ENCODE measurements around the gene CDKN1C.

CDKN1C gene

GRCh38 chr11:2923446-2924375, 38.1 kb upstream of the CDKN1C start:
- no peak for ATAC-seq
- DNase-seq: no peak

- DNase-seq (no peak), ATAC-seq (no peak)
Observed at GRCh38 chr11:2922655-2923054, 37.1 kb upstream of the CDKN1C start.

- no peak for DNase-seq
- no peak for ATAC-seq
Observed at GRCh38 chr11:2921742-2922493, 36.3 kb upstream of the CDKN1C start.

GRCh38 chr11:2921261-2921660, 35.7 kb upstream of the CDKN1C start:
- ATAC-seq (no peak), DNase-seq (no peak)

- no peak for ATAC-seq
Observed at GRCh38 chr11:2920343-2920742, 34.8 kb upstream of the CDKN1C start.

GRCh38 chr11:2919837-2920236, 34.3 kb upstream of the CDKN1C start:
- DNase-seq: no peak
- ATAC-seq: no peak

More at GRCh38 chr11:2920343-2920742, 34.8 kb upstream of the CDKN1C start:
- no peak for DNase-seq

GRCh38 chr11:2919188-2919587, 33.6 kb upstream of the CDKN1C start:
- DNase-seq: no peak
- no peak for ATAC-seq

- no peak for DNase-seq
- ATAC-seq: no peak
Observed at GRCh38 chr11:2917842-2918490, 32.4 kb upstream of the CDKN1C start.

- ATAC-seq (no peak), DNase-seq (no peak)
Observed at GRCh38 chr11:2916892-2917645, 31.5 kb upstream of the CDKN1C start.

GRCh38 chr11:2916114-2916891, 30.7 kb upstream of the CDKN1C start:
- DNase-seq (no peak), ATAC-seq (no peak)

GRCh38 chr11:2915473-2915872, 29.9 kb upstream of the CDKN1C start:
- DNase-seq: no peak
- no peak for ATAC-seq

GRCh38 chr11:2914455-2915195, 29.1 kb upstream of the CDKN1C start:
- ATAC-seq (no peak), DNase-seq (no peak)

- ATAC-seq: no peak
Observed at GRCh38 chr11:2913776-2914175, 28.2 kb upstream of the CDKN1C start.

GRCh38 chr11:2913019-2913431, 27.4 kb upstream of the CDKN1C start:
- ATAC-seq: no peak
- no peak for DNase-seq

More at GRCh38 chr11:2913776-2914175, 28.2 kb upstream of the CDKN1C start:
- DNase-seq: no peak

GRCh38 chr11:2912498-2912897, 26.9 kb upstream of the CDKN1C start:
- ATAC-seq (peak; percentile 48), DNase-seq (no peak)

GRCh38 chr11:2911785-2912391, 26.3 kb upstream of the CDKN1C start:
- DNase-seq: no peak

GRCh38 chr11:2911088-2911784, 25.7 kb upstream of the CDKN1C start:
- DNase-seq (no peak), ATAC-seq (no peak)

More at GRCh38 chr11:2911785-2912391, 26.3 kb upstream of the CDKN1C start:
- ATAC-seq: no peak

GRCh38 chr11:2910401-2910955, 24.9 kb upstream of the CDKN1C start:
- ATAC-seq: no peak
- no peak for DNase-seq

All from stimulated activated naive CD8-positive, alpha-beta T cell treated with anti-CD3 and anti-CD28 coated beads, Interleukin-15, Interleukin-2, amounts not matched to agents 100 U/mL and 50 U/mL, for 24 hours (primary cell).